Caki2 (cell line): ENCODE results near the gene RADIL. TPM values are rescaled to one million over a fixed set of nuclear protein-coding genes. Genes with fewer than 3 reads are reported as not detected.
"Not testable (repeated sequence)": the region's sequence is repeated elsewhere in the genome, so short reads cannot be mapped to it uniquely, and the experiment has no call there.

Experiments
- DNase-seq: peaks from one replicate; pipeline ENCODE4 v3.0.0-alpha.2; 2015; ENCODE audit warnings: low read depth
- in situ Hi-C: cut with HindIII; loops from 2 replicates; pipeline ENCODE4 v1.10.0; 2016; ENCODE audit warnings: low sequenced_read_pairs, low pct_unique_long_range_greater_than_20kb, mixed read lengths
- total RNA-seq: library from RNA; depleted of rRNA; stranded (reverse); fragments of >200 nt; shearing (Covaris generic); gene quantifications from 2 replicates; pipeline ENCODE4 v1.2.3, GENCODE V29; 2014; ENCODE audit warnings: low replicate concordance

The RADIL gene
- total RNA-seq, 1 experiment from 2014 or later: 2.2 TPM

DNA sequence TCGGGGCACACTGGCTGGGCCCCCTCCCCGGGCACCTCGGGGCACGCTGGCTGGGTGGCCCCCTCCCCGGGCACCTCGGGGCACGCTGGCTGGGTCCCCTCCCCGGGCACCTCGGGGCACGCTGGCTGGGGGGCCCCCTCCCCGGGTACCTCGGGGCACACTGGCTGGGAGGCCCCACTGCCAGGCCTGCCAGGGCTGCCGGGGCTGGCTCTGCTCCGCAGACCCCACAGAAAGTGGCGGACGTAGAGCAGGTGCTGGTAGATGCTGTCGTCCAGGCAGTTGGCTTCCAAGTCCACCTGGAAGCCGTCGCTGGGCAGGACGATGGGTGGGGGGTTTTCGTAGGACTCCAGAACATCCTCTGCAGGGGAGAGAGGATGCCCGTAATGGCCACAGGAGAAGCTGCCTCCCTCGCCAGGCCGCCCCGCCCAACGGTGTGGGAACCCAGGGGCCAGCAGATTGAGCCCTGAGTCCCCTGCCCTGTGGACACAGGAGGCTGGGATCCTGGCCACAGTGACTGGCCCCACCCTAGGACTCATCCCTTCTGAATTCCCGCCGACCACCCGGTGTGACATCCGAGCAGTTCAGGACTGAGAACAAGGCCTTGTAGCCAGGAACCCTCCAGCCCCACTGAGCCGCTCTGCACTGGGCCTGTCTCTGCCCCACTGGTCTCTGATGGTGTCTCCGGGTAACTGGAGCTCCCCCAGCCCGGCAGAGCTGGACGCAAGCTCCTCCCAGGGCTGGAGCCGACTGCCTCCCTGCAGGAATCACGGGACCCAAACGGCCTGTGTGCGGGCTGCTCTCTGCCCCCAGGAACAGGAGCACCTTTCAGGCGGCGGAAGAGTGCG lies 79.9 kb downstream of the RADIL start:
- in situ Hi-C loops: no loop called here

DNA sequence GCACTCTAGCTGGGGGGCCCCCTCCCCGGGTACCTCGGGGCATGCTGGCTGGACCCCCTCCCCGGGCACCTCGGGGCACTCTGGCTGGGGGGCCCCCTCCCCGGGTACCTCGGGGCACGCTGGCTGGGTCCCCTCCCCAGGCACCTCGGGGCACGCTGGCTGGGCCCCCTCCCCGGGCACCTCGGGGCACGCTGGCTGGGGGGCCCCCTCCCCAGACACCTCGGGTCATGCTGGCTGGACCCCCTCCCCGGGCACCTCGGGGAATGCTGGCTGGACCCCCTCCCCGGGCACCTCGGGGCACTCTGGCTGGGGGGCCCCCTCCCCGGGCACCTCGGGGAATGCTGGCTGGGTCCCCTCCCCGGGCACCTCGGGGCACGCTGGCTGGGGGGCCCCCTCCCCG lies 80.9 kb downstream of the RADIL start:
- DNase-seq, in situ Hi-C loops: not testable (repeated sequence)

More for the DNA sequence above, 79.9 kb downstream of the RADIL start:
- no peak for DNase-seq

DNA sequence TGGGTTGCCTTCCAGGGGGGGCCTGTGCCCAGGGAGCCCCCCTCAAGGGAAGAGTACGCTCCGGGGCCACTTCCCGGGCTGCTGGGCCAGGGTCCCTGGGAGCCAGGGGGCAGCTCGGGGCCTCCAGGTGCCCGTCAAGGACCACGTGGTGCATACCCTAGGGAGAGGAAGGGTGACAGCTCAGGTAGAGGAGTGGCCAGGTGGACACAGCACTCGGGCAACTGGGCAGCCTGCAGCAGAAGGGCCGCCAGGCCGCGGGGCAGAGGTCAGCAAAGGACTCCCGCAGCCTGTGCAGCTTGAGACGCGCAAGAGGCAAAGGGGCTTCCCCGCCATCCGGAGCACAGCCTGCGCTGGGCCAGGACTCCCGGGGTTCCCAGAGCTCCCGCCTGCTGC lies 81.7 kb downstream of the RADIL start:
- in situ Hi-C loops: no loop called here
- no peak for DNase-seq

DNA sequence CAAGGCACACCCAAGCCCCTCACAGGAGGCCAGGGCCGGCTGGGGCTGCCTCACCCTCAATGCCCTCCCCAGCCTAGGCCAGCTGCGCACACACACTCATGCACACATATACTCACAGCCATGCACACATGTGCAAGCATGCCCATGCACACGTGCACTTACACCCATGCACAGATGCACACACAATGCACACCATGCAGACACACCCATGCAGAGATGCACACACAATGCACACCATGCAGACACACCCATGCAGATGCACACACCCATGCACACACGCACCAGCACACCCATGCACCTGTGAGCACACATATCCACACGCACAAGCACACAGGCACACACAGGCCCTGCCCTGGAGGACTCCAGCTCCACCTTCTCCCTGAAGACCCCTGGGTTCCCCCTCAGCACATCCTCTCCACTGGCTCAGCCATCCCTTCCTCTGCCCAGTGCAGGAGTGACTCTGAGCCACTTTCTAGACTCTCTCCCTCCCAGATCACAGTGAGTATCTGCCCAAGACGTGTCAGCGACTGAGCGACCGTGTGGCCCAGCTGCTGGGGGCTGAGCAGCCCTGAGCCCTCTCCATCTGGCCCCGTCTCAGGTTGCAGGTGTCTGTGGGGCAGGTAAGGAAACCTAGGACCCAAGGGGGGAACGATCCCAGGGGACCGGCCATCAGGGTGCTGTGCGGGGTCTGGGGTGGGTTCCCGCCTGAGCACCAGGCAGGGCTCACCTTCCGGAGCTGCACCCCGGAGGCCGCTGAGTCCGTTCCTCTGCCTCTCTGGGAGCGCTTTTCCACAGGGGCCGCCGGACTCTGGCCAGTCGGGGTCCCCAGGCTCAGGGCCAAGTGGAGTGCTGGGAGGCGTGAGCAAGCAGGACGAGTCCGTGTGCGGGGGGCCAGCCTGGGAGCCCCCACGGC lies 82.3 kb downstream of the RADIL start:
- no peak for DNase-seq
- in situ Hi-C loops: no loop called here

DNA sequence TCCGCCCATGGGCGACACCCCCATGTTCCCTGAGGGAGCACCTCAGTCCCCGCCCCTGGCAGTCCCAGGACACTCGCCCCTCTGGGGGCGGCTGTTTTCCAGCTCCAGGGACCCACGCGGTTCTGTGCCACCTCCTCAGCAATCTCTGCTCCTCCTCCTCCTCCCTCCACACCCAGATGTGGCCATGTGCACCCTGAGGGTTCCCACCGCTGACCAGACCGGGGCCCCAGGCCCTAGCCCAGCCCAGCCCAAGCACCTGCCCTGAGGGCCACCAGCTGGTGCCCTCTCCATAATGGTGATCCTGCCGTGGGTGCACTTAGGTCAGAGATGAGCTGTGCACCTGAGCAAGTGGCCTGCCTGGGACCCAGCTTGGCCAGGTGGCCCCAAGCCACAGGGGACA lies 83.0 kb downstream of the RADIL start:
- DNase-seq: no peak
- in situ Hi-C loops: no loop called here

DNA sequence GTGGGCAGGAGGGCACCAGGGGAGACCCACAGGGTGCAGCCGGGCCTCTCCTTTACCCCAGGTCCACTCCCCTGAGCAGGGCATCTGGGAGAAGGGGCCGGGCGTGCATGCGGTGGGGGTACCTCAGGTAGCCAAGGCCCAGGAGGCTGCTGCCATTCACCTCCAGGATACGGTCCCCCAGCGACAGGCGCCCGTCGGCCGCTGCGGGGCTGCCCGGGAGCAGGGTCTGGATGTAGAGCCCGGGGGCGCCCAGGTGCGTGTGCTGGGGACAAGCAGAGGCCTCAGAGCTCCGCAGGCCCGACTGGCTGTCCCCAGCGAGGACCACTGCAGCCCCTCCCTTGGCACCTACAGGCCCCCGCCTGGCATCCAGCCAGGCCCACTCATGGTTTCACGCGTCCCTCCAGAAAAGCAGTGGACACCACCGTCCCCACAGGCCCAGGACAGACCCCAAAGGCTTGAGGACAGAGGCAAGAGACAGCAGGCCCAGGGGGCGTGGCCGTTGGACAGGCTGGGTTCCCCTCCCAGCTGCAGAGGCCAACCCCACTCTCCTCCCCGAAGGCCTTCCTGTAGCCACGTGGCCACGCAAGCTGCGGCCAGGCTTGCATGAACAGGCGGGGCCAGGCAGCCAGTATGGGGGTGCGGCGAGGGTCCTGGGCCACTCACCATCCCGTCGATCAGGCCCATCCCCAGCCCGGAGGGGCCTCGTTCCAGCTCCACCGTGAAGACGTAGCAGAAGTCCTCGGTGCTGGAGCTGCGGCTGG lies 83.8 kb downstream of the RADIL start:
- DNase-seq: no peak
- in situ Hi-C loops: no loop called here

DNA sequence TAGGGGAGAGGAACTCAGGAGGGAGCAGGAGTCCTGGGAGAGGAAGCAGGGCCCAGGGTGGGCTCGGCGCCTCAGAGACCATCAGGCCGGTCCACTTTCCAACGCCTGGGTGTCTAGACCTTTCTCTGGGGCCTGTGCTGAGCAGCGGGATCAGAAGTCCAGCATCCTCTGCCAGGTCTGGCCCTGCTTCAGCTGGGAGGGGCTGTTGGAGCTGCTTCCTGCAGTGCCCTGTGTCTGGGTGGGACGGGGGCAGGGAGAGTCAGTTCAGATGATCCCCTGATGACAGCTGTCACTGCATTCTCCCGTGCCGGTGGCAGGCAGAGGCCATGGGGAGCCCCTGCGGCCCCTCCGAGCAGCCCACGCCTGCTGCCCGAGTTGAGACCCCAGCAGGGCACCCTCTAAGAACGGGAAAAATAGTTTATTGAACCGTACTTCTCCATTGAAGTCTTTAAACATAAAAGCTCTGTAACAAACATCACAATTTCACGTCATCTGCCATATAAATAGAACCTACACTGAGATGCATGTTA lies 84.7 kb downstream of the RADIL start:
- in situ Hi-C loops: no loop called here
- DNase-seq: no peak

DNA sequence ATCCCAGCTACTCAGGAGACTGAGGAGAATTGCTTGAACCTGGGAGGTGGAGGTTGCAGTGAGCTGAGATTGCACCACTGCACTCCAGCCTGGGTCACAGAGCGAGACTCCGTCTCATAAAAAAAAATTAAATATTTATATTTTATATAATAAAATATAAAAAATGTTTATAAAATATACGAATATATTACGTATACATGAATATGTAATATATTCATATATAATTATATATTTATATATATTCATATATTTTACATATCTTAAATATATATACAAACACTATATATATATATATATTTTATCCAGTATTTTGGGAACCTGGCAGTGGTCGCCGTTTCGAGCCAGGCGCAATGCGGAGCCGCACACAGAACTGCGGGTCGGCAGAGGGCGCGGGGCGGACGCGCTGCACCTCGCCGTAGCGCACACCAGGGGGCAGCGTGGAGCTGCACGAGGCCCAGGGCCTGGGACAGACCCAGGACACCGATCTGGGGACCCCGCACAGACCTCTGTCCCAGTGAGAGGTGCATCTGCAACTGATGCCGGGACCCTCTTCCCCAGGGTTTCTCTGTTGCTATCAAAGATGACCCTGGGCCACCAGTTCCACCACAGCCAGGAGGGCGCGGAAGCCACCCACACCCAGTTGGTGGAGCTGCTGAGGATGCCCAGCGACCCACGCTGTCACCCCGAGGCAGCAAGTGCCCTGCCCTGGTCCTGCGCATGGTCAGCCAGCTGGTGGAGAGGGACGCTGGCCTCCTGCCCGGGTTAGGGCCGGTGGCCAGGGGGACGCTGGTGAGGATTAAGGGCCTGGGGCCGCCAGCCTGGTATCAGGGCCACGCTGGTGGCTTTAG lies 85.4 kb downstream of the RADIL start:
- peak; percentile 29 for DNase-seq
- in situ Hi-C loops: no loop called here

DNA sequence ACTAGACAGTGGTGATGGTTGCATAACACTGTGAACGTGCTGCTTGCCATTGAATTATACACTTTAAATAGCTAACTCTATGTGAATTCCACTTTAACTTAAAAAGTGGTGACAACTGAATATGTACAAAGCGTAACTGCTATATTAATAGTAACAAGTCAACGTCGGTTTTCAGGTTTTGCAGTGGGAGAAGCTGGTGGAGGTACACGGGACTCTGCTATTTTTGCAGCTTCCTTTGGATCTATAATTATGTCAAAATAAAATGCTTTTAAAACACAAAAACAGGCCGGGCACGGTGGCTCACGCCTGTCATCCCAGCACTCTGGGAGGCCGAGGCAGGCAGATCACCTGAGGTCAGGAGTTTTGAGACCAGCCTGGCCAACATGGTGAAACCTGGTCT lies 87.1 kb downstream of the RADIL start:
- DNase-seq: no peak
- in situ Hi-C loops: no loop called here

DNA sequence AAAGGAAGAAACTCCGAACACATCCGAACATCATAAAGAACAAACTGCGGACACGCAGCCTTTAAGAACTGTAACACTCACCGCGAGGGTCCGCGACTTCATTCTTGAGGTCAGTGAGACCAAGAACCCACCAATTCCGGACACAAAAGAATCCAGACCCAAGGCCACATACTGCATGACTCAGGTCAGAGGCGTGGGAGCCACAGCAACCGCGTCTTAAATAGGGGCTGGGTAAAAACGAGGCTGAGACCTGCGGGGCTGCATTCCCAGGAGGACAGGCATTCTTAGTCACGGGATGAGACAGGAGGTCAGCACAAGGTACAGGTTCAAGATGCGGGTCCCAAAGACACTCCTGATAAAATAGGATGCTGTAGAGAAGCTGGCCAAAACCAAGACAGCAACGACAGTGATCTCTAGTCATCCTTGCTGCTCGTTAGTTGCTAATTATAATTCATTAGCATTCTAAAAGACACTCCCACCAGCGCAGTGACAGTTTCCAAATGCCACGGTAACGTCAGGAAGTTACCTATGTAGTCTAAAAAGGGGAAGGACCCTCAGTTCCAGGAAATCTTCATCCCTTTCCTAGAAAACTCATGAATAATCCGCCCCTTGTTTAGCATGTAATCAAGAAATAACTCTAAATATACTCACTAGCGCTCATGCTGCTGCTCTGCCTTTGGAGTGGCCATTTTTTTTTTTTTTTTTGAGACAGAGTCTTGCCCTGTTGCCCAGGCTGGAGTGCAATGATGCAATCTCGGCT lies 88.7 kb downstream of the RADIL start:
- no peak for DNase-seq
- in situ Hi-C loops: no loop called here

DNA sequence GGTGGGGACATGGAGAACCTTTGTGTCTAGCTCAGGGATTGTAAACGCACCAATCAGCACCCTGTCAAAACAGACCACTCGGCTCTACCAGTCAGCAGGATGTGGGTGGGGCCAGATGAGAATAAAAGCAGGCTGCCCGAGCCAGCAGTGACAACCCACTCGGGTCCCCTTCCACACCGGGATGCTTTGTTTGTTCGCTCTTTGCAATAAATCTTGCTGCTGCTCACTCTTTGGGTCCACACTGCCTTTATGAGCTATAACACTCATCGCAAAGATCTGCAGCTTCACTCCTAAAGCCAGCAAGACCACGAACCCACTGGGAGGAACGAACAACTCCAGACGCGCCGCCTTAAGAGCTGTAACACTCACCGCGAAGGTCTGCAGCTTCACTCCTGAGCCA lies 89.3 kb downstream of the RADIL start:
- DNase-seq, in situ Hi-C loops: not testable (repeated sequence)

DNA sequence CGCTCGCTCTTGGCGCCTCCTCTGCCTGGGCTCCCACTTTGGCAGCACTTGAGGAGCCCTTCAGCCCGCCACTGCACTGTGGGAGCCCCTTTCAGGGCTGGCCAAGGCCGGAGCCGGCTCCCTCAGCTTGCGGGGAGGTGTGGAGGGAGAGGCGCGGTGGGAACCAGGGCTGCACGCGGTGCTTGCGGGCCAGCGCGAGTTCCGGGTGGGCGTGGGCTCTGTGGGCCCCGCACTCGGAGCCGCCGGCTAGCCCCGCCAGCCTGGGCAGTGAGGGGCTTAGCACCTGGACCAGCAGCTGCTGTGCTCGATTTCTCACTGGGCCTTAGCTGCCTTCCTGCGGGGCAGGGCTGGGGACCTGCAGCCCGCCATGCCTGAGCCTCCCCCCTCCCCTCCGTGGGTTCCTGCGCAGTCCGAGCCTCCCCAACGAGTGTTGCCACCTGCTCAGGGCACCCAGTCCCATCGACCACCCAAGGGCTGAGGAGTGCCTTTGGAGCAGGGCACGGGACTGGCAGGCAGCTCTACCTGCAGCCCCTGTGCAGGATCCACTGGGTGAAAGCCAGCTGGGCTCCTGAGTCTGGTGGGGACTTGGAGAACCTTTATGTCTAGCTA lies 90.0 kb downstream of the RADIL start:
- in situ Hi-C loops, DNase-seq: not testable (repeated sequence)

DNA sequence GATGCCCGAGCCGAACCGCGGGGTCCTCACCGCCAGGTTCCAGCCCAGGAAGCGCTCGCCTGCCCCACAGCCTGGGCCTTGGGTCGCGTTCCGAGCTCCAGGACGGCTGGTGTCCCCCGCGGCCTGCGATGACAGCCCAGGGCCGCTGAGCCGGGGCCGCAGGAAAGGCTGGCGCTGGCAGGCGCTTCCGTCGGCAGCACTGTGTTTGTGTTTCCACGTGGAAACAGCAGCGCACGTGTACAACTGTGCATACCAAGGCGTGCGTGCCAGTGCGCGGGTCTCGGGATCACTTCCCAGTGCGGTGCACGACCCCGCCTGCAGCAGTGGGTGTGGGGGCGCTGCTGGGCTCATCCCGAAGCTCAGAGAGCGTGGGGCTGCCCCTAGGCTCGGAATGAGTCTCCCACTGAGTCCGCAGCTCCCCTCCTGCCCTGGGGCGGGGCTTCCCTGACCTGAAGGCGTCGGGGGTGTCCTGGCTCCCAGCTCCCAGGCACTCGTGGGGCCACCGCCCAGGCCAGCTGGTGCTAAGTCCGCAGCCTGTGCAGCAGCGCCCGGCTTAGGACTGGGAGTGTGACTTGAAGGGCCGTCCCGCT lies 90.9 kb downstream of the RADIL start:
- in situ Hi-C loops: no loop called here
- DNase-seq: no peak

DNA sequence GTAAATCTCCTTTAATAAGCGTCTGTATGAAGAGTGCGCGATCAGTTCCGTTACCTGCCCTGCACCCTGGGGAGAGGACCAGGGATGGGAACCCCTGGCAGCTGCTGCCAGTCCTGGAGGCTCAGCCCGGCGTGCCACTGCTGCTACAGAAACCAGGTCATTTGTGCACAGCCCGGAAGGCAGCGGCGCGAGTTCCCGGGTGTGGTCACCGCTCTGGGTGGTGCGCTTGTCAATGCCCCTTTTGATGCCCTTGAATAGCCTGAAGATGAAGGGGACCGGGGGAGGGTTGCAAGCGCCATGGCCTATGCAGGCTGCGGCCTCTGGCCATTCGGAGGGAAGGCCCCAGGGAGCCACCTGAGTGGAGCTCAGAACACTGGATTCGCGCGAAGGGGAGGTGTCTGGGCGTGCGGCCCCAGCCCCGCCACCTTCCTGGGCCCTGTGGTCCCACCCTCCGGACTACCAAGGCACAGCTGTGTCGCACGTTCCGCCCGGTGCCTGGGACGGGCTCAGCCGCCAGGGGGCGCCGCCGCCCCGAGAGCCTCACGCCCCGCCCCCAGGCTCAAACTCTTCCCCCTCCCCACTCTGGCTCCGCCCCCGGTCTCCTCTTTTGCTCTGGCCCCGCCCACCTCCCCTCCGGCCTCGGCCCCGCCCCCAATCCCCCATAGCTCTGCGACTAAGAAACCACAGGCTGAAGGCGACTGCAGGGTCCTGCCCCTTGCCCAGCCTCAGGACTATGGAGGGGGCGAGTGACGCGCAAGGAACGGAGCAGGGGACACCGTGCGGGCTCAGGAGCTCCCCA lies 91.6 kb downstream of the RADIL start:
- in situ Hi-C loops: no loop called here
- DNase-seq: no peak

DNA sequence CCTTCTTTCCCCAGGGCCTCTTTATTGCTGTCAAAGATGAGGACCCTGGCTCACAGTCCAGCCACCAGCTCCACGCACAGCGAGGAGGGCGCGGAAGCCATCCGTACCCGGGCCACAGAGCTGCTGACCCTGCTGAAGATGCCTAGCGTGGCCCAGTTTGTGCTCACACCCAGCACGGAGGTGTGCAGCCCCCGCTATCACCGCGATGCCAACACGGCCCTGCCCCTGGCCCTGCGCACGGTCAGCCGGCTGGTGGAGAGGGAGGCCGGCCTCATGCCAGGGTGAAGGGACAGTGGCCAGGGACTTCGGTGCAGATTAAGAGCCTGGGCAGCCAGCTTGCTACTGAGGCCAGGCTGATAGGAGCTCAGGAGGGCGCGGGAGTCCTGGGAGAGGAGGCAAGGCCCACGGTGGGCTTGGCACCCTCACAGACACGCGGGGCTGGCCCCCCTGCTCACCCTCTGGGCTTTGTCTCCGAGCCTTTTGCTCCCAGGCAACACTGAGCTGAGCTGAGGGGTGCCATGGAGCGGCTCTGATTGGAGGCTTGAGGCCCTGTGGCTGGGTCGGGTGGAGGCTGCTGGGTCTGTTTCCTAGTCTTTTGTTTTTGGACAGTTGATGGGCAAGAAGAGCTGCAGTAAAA lies 92.3 kb downstream of the RADIL start:
- in situ Hi-C loops: no loop called here

More for the DNA sequence above, 92.3 kb downstream of the RADIL start:
- no peak for DNase-seq
